Measurements from ENCODE around the gene FEZ2. TPM values are rescaled to one million over a fixed set of nuclear protein-coding genes. Genes with fewer than 3 reads are reported as not detected.

FEZ2 gene
- total RNA-seq, 1 donor from 2014 or later: 43.5 TPM

DNA sequence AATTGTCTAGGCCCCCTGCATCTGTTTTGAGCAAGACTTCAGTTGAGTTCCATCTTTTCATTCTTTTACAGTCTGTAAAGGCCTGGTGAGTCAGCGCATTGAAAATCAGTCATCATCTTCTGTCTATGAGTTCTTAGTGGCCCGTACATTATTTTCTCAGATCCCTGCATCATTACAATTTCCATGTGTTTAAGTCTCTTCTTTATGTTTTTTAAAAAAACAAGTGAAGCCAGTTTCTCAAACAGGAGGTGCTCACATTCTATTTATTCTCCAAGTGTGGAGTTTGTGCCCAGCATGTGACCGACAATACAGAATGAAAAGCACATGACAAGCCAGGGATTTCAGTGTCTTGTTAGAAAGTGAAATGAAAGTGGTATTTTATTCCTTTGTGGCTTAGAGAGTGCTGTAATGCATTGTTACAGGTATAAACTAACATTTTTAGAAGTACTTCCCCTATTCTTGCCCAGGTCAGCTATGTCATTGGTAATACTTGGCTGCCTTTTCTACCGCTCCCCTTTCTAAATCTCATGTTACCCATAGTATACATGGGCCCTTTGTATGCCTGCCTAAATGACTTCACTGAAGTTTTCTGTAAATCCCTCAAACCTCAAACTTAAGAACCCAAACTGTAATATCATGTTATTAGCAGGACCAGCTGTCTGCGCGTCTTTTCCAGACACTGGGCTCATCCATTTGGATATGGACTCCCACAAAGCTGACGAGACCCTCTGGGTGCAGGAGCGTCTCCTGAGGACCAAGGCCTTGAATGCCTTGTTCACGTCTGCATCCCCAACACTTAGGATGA is 67.6 kb downstream of the FEZ2 start:
- peaks cover 3% of the 10 kb centered on the region for H3K36me3 Mint-ChIP-seq (ENCODE audit: low read depth)
- DNase-seq (ENCODE audit: low read depth, low spot score): no peak
- H3K9me3 Mint-ChIP-seq: no peaks in the 10 kb centered on the region
- H3K4me3 Mint-ChIP-seq: no peak overlapping the region
- TF ChIP-seq, protein P1, sequence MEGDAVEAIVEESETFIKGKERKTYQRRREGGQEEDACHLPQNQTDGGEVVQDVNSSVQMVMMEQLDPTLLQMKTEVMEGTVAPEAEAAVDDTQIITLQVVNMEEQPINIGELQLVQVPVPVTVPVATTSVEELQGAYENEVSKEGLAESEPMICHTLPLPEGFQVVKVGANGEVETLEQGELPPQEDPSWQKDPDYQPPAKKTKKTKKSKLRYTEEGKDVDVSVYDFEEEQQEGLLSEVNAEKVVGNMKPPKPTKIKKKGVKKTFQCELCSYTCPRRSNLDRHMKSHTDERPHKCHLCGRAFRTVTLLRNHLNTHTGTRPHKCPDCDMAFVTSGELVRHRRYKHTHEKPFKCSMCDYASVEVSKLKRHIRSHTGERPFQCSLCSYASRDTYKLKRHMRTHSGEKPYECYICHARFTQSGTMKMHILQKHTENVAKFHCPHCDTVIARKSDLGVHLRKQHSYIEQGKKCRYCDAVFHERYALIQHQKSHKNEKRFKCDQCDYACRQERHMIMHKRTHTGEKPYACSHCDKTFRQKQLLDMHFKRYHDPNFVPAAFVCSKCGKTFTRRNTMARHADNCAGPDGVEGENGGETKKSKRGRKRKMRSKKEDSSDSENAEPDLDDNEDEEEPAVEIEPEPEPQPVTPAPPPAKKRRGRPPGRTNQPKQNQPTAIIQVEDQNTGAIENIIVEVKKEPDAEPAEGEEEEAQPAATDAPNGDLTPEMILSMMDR (conservative IDR thresholded peaks at IDR 0.05): no peak
- H3K27ac Mint-ChIP-seq (ENCODE audit: unreplicated experiment): no peak overlapping the region
- no peaks in the 10 kb centered on the region for H3K4me1 Mint-ChIP-seq
- no peaks in the 10 kb centered on the region for H3K27me3 Mint-ChIP-seq (ENCODE audit: low read depth)

GRCh38 chr2:36528766-36529392 is 69.1 kb downstream of the FEZ2 start:
- peaks cover 3% of the 10 kb centered on the region for H3K36me3 Mint-ChIP-seq (ENCODE audit: low read depth)
- H3K27ac Mint-ChIP-seq (ENCODE audit: unreplicated experiment): no peak overlapping the region
- H3K4me1 Mint-ChIP-seq: no peaks in the 10 kb centered on the region
- H3K9me3 Mint-ChIP-seq: no peaks in the 10 kb centered on the region
- no peak overlapping the region for H3K4me3 Mint-ChIP-seq
- TF ChIP-seq, protein P1 (conservative IDR thresholded peaks at IDR 0.05): no peak
- no peak for DNase-seq (ENCODE audit: low read depth, low spot score)
- no peaks in the 10 kb centered on the region for H3K27me3 Mint-ChIP-seq (ENCODE audit: low read depth)

GRCh38 chr2:36528274-36528673 is 69.7 kb downstream of the FEZ2 start:
- peaks cover 3% of the 10 kb centered on the region for H3K36me3 Mint-ChIP-seq (ENCODE audit: low read depth)
- DNase-seq (ENCODE audit: low read depth, low spot score): no peak
- no peaks in the 10 kb centered on the region for H3K27me3 Mint-ChIP-seq (ENCODE audit: low read depth)
- H3K4me3 Mint-ChIP-seq: no peak overlapping the region
- no peaks in the 10 kb centered on the region for H3K4me1 Mint-ChIP-seq
- TF ChIP-seq, protein P1 (conservative IDR thresholded peaks at IDR 0.05): no peak
- H3K27ac Mint-ChIP-seq (ENCODE audit: unreplicated experiment): peak overlapping the region; percentile 58
- H3K9me3 Mint-ChIP-seq: no peaks in the 10 kb centered on the region

DNA sequence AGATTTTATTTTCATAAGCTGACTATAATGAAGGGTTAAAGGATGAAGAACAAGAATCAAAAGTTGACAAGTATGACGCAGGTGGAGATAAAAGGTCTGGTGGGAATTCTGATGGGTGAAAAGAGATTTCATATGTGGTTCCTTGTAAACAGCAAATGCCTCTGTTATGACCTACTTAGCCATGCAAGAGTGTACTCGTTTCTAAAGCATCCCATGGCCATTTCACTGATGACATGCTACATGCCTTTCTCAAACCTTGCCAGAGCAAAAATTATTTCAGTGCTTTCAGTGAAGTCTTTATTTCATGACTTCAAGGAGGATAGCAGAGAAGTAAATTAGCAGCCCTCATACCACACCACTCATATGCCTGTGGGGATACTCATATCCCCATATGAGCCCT is 71.7 kb downstream of the FEZ2 start:
- H3K4me1 Mint-ChIP-seq: no peaks in the 10 kb centered on the region

DNA sequence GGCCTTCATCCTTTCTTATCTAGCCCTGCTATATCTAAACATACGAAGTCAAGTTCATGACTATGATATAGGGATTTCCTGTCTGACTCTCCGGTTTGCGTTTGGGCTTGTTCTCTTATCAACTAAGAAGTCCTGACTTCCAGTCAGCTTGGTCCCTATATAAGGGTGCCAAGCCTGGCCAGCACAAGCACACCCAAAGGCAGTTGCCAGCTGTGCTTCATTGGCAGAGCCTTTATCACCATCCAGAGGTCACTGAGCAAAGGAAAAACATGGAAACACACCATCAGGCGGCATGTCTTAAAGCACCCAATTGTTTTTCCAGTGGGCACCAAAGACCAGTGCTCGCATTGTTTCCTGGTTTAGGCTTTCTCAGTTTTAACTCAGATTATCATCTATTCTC is 72.7 kb downstream of the FEZ2 start:
- Mint-ChIP-seq H3K27me3 (ENCODE audit: low read depth) (no peaks in the 10 kb centered on the region), H3K4me3 (no peak overlapping the region), H3K36me3 (ENCODE audit: low read depth) (peaks cover 14% of the 10 kb centered on the region), H3K9me3 (no peaks in the 10 kb centered on the region), H3K4me1 (no peaks in the 10 kb centered on the region), H3K27ac (ENCODE audit: unreplicated experiment) (no peak overlapping the region)
- DNase-seq (ENCODE audit: low read depth, low spot score): no peak
- TF ChIP-seq, protein P1 (conservative IDR thresholded peaks at IDR 0.05): no peak

More for the DNA sequence above, 71.7 kb downstream of the FEZ2 start:
- DNase-seq (ENCODE audit: low read depth, low spot score): no peak
- Mint-ChIP-seq H3K27me3 (ENCODE audit: low read depth) (no peaks in the 10 kb centered on the region), H3K27ac (ENCODE audit: unreplicated experiment) (no peak overlapping the region), H3K36me3 (ENCODE audit: low read depth) (peaks cover 10% of the 10 kb centered on the region), H3K9me3 (no peaks in the 10 kb centered on the region), H3K4me3 (no peak overlapping the region)
- TF ChIP-seq, protein P1 (conservative IDR thresholded peaks at IDR 0.05): no peak

Data from neural crest cell (in vitro differentiated cells).